K562 (cell line): Measurements from ENCODE around the gene RING1. TPM values are rescaled to one million over a fixed set of nuclear protein-coding genes. Genes with fewer than 3 reads are reported as not detected.

ENCODE experiments used
- ETS1 ChIP-seq: conservative IDR thresholded peaks from 2 replicates; pipeline ENCODE4 v1.6.1; 2011; ENCODE audit warnings: low read depth, mild to moderate bottlenecking, low read length; ENCODE audit not compliant: control insufficient read depth
- MTF1 ChIP-seq: fragments of 250-450 bp; sonication (Bioruptor Pico); IDR thresholded peaks from 2 replicates; pipeline ENCODE4 v1.9.0; 2021; ENCODE audit warnings: moderate library complexity, mild to moderate bottlenecking, inconsistent platforms, borderline replicate concordance
- NCOR1 ChIP-seq: fragments of 450-650 bp; IDR thresholded peaks from 2 replicates; pipeline ENCODE4 v1.6.1; 2016; ENCODE audit warnings: mild to moderate bottlenecking, moderate library complexity
- NONO ChIP-seq, 2 experiments: fragments of 200-400 bp in 1 of 2; fragments of 450-650 bp in 1 of 2; formaldehyde crosslinking in 1 of 2; IDR thresholded peaks; 2 replicates each; pipeline ENCODE4 v1.6.1; 2017; ENCODE audit warnings: low read depth in 2 of 2, mild to moderate bottlenecking in 2 of 2, moderate library complexity in 2 of 2, low read length in 1 of 2
- PTTG1 ChIP-seq: fragments of 450-650 bp; IDR thresholded peaks from 2 replicates; pipeline ENCODE4 v1.6.1; 2016; ENCODE audit warnings: low read depth, mild to moderate bottlenecking, missing genetic modification characterization, missing compliant biosample characterization
- RAD21 ChIP-seq, 2 experiments: fragments of 250-450 bp in 1 of 2; fragments of 450-650 bp in 1 of 2; sonication (Bioruptor Pico) in 1 of 2; formaldehyde crosslinking in 1 of 2; IDR thresholded peaks in 1 of 2; conservative IDR thresholded peaks in 1 of 2; 2 replicates each; pipeline versions ENCODE4 v1.4.0 to v1.8.0; 2020 to 2022; ENCODE audit warnings: mild to moderate bottlenecking in 2 of 2, moderate library complexity in 1 of 2
- TCF15 ChIP-seq: fragments of 250-450 bp; sonication (Bioruptor Pico); IDR thresholded peaks from 2 replicates; pipeline ENCODE4 v1.8.0; 2022; ENCODE audit warnings: moderate library complexity, mild to moderate bottlenecking, inconsistent platforms
- ZBTB9 ChIP-seq: fragments of 450-650 bp; formaldehyde crosslinking; IDR thresholded peaks from 2 replicates; pipeline ENCODE4 v1.4.0; 2020; ENCODE audit warnings: mild to moderate bottlenecking, moderate library complexity
- ZEB2 ChIP-seq: fragments of 450-650 bp; IDR thresholded peaks from 2 replicates; pipeline ENCODE4 v1.6.1; 2016
- polyA plus RNA-seq, 8 experiments: library from polyadenylated mRNA; depleted of rRNA in 4 of 8; stranded (reverse) in 5 of 8; unstranded in 3 of 8; fragments of >200 nt; fragmentation: Nextera tagmentation in 2 of 8; fragmentation: Illumina TruSeq in 1 of 8; extraction: Ambion mirVana in 2 of 8; extraction: Trizol in 1 of 8; gene quantifications; 2 replicates each; pipeline versions ENCODE4 v1.2.1 to v1.2.3, GENCODE V29; 2011 to 2014; ENCODE audit warnings: inconsistent platforms in 1 of 8, missing spikeins in 1 of 8
- total RNA-seq, 7 experiments: library from RNA; depleted of rRNA in 6 of 7; stranded (reverse); fragments of >200 nt in 6 of 7; fragmentation: Illumina TruSeq in 2 of 7; extraction: Trizol in 2 of 7; gene quantifications; 2 replicates each; pipeline versions ENCODE4 v1.2.1 to v1.2.3, GENCODE V29; 2011 to 2021; ENCODE audit warnings: low replicate concordance in 1 of 7

Gene RING1
- total and polyA plus RNA-seq, 9 of the 15 experiments (the other 6 are each of a cell fraction or from before 2014, with no cell fraction given), result 4.2 to 59.1 (median 36.9) TPM

- TF ChIP-seq ETS1 (no peak), MTF1 (CRISPR knock-in tag) (no peak), TCF15 (CRISPR knock-in tag) (no peak), RAD21 (CRISPR knock-in tag; conservative IDR thresholded peaks at IDR 0.05 in 1 of 2, IDR thresholded peaks at IDR 0.05 in 1 of 2) (peak in 1 of 2 experiments; percentile 27; a peak in 1 of 4 replicates), PTTG1 (tag) (no peak), ZBTB9 (CRISPR knock-in tag) (no peak), NONO (IDR thresholded peaks at IDR 0.05; ENCODE audit: low read depth in 2 of 2, low read length in 1 of 2) (no peak), ZEB2 (0 out of 2 replicates have a peak, but pooled peaks have one; percentile 19), NCOR1 (no peak)
These were observed 43.2 kb downstream of the RING1 start (continued) for GRCh38 chr6:33251395-33252012.
